GM23248 (cell line): ENCODE data around the gene RNF149.

Experiments
- EZH2 ChIP-seq: fragments of 200-600 bp; sonication (generic); IDR thresholded peaks from 2 replicates; pipeline ENCODE4 v1.6.1; 2018; ENCODE audit warnings: antibody characterized with exemption, mild to moderate bottlenecking; ENCODE audit not compliant: insufficient read depth, poor library complexity, severe bottlenecking
- EZH2phosphoT487 ChIP-seq: fragments of 200-600 bp; sonication (generic); IDR thresholded peaks from 2 replicates; pipeline ENCODE4 v1.6.1; 2018; ENCODE audit warnings: antibody characterized with exemption, moderate library complexity, mild to moderate bottlenecking, low read depth; ENCODE audit not compliant: insufficient read depth

GRCh38 chr2:101249826-101250225 lies 58.7 kb downstream of the RNF149 start:
- TF ChIP-seq EZH2phosphoT487 = no peak
- no peak for TF ChIP-seq EZH2
